SK-N-SH treated with all-trans-retinoic acid at 6 μM for 48 hours (cell line): ENCODE results near the gene TMEM37.

Source experiments
- ATAC-seq: fragments of 200-7000 bp; cut with Tn5 transposase; 3 replicates; pipeline ENCODE4 v1.9.1; 2020; ENCODE audit warnings: mild to moderate bottlenecking, moderate library complexity
- ARNTL ChIP-seq: fragments of 450-650 bp; formaldehyde crosslinking; IDR thresholded peaks from 2 replicates; pipeline ENCODE4 v1.5.0; 2020; ENCODE audit warnings: low read depth, mild to moderate bottlenecking, moderate library complexity, borderline replicate concordance
- BACH2 ChIP-seq: fragments of 250-450 bp; sonication (Bioruptor Pico); IDR thresholded peaks from 2 replicates; pipeline ENCODE4 v1.9.0; 2021; ENCODE audit warnings: mild to moderate bottlenecking, borderline replicate concordance
- ESRRG ChIP-seq: fragments of 250-450 bp; sonication (Bioruptor Pico); IDR thresholded peaks from 2 replicates; pipeline ENCODE4 v1.6.1; 2021; ENCODE audit warnings: mild to moderate bottlenecking
- GLIS3 ChIP-seq: fragments of 250-450 bp; sonication (Bioruptor Pico); IDR thresholded peaks from 2 replicates; pipeline ENCODE4 v1.5.0; 2020; ENCODE audit warnings: mild to moderate bottlenecking, moderate library complexity
- ISL1 ChIP-seq: fragments of 250-450 bp; sonication (Bioruptor Pico); IDR thresholded peaks from 2 replicates; pipeline ENCODE4 v2.1.2; 2022; ENCODE audit warnings: mild to moderate bottlenecking, moderate library complexity
- OSR1 ChIP-seq: fragments of 250-450 bp; sonication (Bioruptor Pico); IDR thresholded peaks from 2 replicates; pipeline ENCODE4 v1.8.0; 2022; ENCODE audit warnings: moderate library complexity, mild to moderate bottlenecking, inconsistent platforms
- PATZ1 ChIP-seq: fragments of 250-450 bp; sonication (Bioruptor Pico); IDR thresholded peaks from 2 replicates; pipeline ENCODE4 v1.8.0; 2020; ENCODE audit warnings: mild to moderate bottlenecking, moderate library complexity, borderline replicate concordance
- PPARA ChIP-seq: fragments of 250-450 bp; sonication (Bioruptor Pico); IDR thresholded peaks from 2 replicates; pipeline ENCODE4 v1.5.0; 2020; ENCODE audit warnings: mild to moderate bottlenecking, borderline replicate concordance
- SNAI2 ChIP-seq: fragments of 250-450 bp; sonication (Bioruptor Pico); IDR thresholded peaks from 2 replicates; pipeline ENCODE4 v1.5.0; 2020; ENCODE audit warnings: mild to moderate bottlenecking, moderate library complexity
- TOX ChIP-seq: fragments of 250-450 bp; sonication (Bioruptor Pico); IDR thresholded peaks from 2 replicates; pipeline ENCODE4 v1.8.0; 2021; ENCODE audit warnings: mild to moderate bottlenecking, moderate library complexity, borderline replicate concordance
- ZFP3 ChIP-seq: fragments of 250-450 bp; sonication (Bioruptor Pico); IDR thresholded peaks from 2 replicates; pipeline ENCODE4 v1.5.0; 2020; ENCODE audit warnings: mild to moderate bottlenecking, moderate library complexity
- ZFP30 ChIP-seq: fragments of 450-650 bp; formaldehyde crosslinking; IDR thresholded peaks from 2 replicates; pipeline ENCODE4 v1.5.0; 2022; ENCODE audit warnings: mild to moderate bottlenecking, moderate library complexity
- ZNF565 ChIP-seq: fragments of 450-650 bp; formaldehyde crosslinking; conservative IDR thresholded peaks from 2 replicates; pipeline ENCODE4 v1.5.0; 2020; ENCODE audit warnings: low read depth, mild to moderate bottlenecking, moderate library complexity
- ZNF70 ChIP-seq: fragments of 450-650 bp; formaldehyde crosslinking; IDR thresholded peaks from 2 replicates; pipeline ENCODE4 v1.5.0; 2020; ENCODE audit warnings: mild to moderate bottlenecking, moderate library complexity
- ZNF8 ChIP-seq: fragments of 450-650 bp; formaldehyde crosslinking; IDR thresholded peaks from 2 replicates; pipeline ENCODE4 v1.5.0; 2020; ENCODE audit warnings: mild to moderate bottlenecking, moderate library complexity
- TF ChIP-seq, protein P1 (sequence below): fragments of 250-450 bp; sonication (Bioruptor Pico); IDR thresholded peaks from 2 replicates; pipeline ENCODE4 v1.5.1; 2020; ENCODE audit warnings: low read depth, mild to moderate bottlenecking, moderate library complexity
- TF ChIP-seq, protein P2 (sequence below): fragments of 250-450 bp; sonication (Bioruptor Pico); IDR thresholded peaks from 2 replicates; pipeline ENCODE4 v1.5.1; 2021; ENCODE audit warnings: mild to moderate bottlenecking, moderate library complexity

TMEM37 gene

GRCh38 chr2:119425620-119426395, 5.8 kb upstream of the TMEM37 start (continued):
- TF ChIP-seq, protein P1, sequence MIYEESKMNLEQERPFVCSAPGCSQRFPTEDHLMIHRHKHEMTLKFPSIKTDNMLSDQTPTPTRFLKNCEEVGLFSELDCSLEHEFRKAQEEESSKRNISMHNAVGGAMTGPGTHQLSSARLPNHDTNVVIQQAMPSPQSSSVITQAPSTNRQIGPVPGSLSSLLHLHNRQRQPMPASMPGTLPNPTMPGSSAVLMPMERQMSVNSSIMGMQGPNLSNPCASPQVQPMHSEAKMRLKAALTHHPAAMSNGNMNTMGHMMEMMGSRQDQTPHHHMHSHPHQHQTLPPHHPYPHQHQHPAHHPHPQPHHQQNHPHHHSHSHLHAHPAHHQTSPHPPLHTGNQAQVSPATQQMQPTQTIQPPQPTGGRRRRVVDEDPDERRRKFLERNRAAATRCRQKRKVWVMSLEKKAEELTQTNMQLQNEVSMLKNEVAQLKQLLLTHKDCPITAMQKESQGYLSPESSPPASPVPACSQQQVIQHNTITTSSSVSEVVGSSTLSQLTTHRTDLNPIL: no peak
- TF ChIP-seq ZFP3 (CRISPR knock-in tag) (no peak), OSR1 (CRISPR knock-in tag) (no peak), ARNTL (CRISPR knock-in tag) (no peak)

DNA sequence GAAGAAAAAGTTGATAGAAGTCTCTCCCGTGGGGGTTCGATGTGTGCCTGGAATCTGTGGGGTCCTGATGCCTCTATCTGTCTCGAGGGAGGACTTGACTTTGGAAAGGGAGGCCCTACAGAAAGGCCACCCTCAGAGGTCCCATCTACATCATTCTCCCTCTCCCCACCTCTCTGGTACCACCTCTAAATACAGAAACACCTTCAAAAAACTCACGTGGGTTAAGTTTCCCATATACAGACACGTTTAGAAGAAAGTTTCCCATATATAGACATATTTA, 5.3 kb upstream of the TMEM37 start:
- no peak for ATAC-seq
- TF ChIP-seq PPARA (CRISPR knock-in tag) (no peak), TOX (CRISPR knock-in tag) (no peak), ZNF8 (CRISPR knock-in tag) (no peak), OSR1 (CRISPR knock-in tag) (no peak), ZFP30 (no peak), SNAI2 (CRISPR knock-in tag) (no peak), GLIS3 (CRISPR knock-in tag) (no peak), BACH2 (no peak), ISL1 (CRISPR knock-in tag) (no peak), ZNF565 (CRISPR knock-in tag) (no peak), PATZ1 (CRISPR knock-in tag) (no peak), ZFP3 (CRISPR knock-in tag) (no peak)
- TF ChIP-seq, protein P1: no peak
- TF ChIP-seq, protein P2, sequence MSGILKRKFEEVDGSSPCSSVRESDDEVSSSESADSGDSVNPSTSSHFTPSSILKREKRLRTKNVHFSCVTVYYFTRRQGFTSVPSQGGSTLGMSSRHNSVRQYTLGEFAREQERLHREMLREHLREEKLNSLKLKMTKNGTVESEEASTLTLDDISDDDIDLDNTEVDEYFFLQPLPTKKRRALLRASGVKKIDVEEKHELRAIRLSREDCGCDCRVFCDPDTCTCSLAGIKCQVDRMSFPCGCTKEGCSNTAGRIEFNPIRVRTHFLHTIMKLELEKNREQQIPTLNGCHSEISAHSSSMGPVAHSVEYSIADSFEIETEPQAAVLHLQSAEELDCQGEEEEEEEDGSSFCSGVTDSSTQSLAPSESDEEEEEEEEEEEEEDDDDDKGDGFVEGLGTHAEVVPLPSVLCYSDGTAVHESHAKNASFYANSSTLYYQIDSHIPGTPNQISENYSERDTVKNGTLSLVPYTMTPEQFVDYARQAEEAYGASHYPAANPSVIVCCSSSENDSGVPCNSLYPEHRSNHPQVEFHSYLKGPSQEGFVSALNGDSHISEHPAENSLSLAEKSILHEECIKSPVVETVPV: no peak

DNA sequence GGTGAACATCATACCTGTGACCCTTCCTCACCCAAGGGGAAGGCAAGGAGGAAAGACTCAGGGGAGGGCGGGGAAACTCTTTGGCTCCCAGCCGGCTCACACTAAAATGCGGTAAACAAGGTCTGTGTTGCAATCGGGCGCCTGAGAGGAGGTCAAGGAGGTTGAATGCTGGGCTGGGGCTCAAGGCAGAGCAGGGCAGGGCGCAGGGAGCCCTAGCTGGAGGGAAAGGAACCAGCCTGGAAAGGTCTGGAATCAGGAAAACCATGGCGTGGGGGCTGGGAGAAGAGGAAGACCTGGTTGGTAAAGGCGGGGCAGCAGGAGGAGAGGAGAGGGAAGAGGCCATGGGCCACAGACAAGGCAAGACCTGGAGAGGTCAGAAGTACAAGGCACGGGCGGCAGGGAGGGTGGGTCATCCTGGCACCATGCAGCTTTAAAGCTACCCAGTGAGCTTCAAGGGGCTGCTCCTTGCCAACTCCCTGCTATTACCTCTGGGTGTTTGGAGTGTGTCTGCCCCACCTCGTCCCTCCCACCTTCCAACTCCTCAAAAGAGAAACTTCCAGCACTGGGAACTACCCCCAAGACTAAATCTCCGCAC, 4.8 kb upstream of the TMEM37 start:
- ATAC-seq: no peak
- TF ChIP-seq ZNF70 (CRISPR knock-in tag): no peak
- no peak for TF ChIP-seq ESRRG (CRISPR knock-in tag)

DNA sequence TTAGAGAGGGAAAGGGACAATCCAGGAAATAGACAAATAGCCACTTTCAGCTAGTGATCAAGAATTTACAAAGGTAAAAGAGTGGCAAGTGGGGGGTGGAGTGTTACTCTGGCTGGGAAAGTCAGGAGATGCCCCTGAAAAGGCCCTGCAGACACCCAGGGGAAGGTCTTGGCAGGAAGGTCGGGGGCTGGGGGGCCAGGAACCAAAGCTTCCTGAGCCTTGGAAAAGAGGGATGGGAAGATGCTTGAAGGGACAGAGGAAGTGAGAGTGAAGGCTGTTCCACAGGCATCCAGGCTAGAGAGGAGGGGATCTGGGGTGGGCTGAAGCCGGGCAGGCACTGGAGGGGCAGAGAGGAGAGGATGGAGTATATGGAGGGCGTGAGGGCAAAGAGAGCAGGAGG, 3.9 kb upstream of the TMEM37 start:
- no peak for ATAC-seq
- TF ChIP-seq ZFP3 (CRISPR knock-in tag) (no peak), ISL1 (CRISPR knock-in tag) (no peak), ZFP30 (no peak), ZNF8 (CRISPR knock-in tag) (no peak)

DNA sequence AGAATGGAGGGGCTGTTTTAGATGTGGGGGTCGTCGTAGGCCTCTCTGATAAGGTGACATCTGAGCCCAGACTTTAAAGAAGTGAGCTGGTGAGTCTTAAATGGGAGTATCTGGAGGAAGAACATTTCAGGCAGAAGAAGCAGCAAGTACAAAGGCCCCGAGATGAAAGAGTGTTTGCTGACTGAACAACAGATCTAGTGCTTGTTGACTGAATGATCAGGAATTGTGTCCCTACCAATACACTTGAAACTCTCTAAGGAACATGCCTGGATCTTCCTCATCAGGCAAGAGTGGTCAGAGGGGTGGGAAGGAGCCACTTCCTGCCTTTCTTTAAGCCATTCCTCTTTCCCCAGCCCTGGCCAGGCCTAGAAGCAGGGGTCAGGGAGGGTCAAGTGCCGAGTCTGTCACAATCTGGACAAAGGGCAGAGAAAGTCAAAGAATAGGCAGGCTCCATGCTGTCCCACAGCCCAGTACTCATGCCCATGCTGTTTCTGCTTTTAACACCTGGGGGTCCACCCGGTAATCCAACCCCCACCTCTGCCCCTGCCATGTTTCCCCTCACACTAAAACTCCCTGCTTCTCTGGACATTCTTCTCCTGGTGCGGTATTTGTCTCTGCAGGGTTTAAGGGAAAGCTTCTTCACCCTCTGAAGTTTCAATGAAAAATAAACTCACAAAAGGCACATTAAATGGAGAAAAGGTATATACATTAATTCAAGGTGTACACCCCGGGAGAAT, 3.0 kb upstream of the TMEM37 start:
- TF ChIP-seq ARNTL (CRISPR knock-in tag) (no peak), ZFP30 (no peak), ZNF8 (CRISPR knock-in tag) (no peak)
- TF ChIP-seq, all 23 proteins: peak for 0

More for the DNA sequence above, 3.0 kb upstream of the TMEM37 start:
- ATAC-seq: no peak
